GM12878 (cell line): ENCODE measurements around the gene THADA.

Experiments used
- CREB1 ChIP-seq: IDR thresholded peaks from 2 replicates; pipeline ENCODE4 v1.6.1; 2012; ENCODE audit warnings: low read depth, mild to moderate bottlenecking, inconsistent platforms
- EGR1 ChIP-seq, 2 experiments: IDR thresholded peaks; 1 replicate in 1 of 2; 2 replicates in 1 of 2; pipeline ENCODE4 v1.6.1; 2011 to 2012; ENCODE audit warnings: low read depth in 2 of 2, low read length in 2 of 2, borderline replicate concordance in 1 of 2, mild to moderate bottlenecking in 1 of 2, moderate library complexity in 1 of 2
- EP300 ChIP-seq, 2 experiments: fragments of 150-350 bp in 1 of 2; IDR thresholded peaks; 2 replicates each; pipeline ENCODE4 v1.6.1; 2011 to 2012; ENCODE audit warnings: low read depth in 2 of 2, low read length in 2 of 2, borderline replicate concordance in 1 of 2, improper control_type of control experiment in 1 of 2, inconsistent platforms in 1 of 2; ENCODE audit not compliant: control insufficient read depth in 1 of 2
- HDAC6 ChIP-seq: fragments of 200-600 bp; sonication (generic); IDR thresholded peaks from one replicate; pipeline ENCODE4 v1.8.0; 2017; ENCODE audit warnings: antibody characterized with exemption; ENCODE audit not compliant: unreplicated experiment
- JUND ChIP-seq: IDR thresholded peaks from 2 replicates; pipeline ENCODE4 v1.6.1; 2012; ENCODE audit warnings: low read depth, mild to moderate bottlenecking, low read length, improper control_type of control experiment, moderate library complexity
- KDM1A ChIP-seq: fragments of 200-600 bp; sonication (generic); IDR thresholded peaks from 2 replicates; pipeline ENCODE4 v1.6.1; 2016; ENCODE audit warnings: borderline replicate concordance
- POLR2AphosphoS5 ChIP-seq: IDR thresholded peaks from 2 replicates; pipeline ENCODE4 v1.6.1; 2011; ENCODE audit warnings: mild to moderate bottlenecking, low read length, inconsistent platforms
- YY1 ChIP-seq: IDR thresholded peaks from 2 replicates; pipeline ENCODE4 v1.6.1; 2011; ENCODE audit warnings: low read depth, mild to moderate bottlenecking, low read length
- ZNF207 ChIP-seq: fragments of 450-650 bp; IDR thresholded peaks from 2 replicates; pipeline ENCODE4 v1.6.1; 2014; ENCODE audit warnings: antibody characterized with exemption, mild to moderate bottlenecking, borderline replicate concordance
- TF ChIP-seq, protein P1 (sequence below), 3 experiments: IDR thresholded peaks in 2 of 3; conservative IDR thresholded peaks in 1 of 3; 2 replicates each; pipeline ENCODE4 v1.5.1; 2011; ENCODE audit warnings: low read depth in 3 of 3, low read length in 3 of 3, mild to moderate bottlenecking in 3 of 3, control low read depth in 2 of 3, moderate library complexity in 2 of 3, inconsistent platforms in 1 of 3, mixed read lengths in 1 of 3; ENCODE audit not compliant: control insufficient read depth in 2 of 3, insufficient read depth in 1 of 3; ENCODE audit errors: extremely low read depth in 1 of 3
- TF ChIP-seq, protein P2 (sequence below): IDR thresholded peaks from 2 replicates; pipeline ENCODE4 v1.6.1; 2011; ENCODE audit warnings: borderline replicate concordance, low read depth, mild to moderate bottlenecking, moderate library complexity, low read length; ENCODE audit not compliant: insufficient read depth, poor library complexity, severe bottlenecking
- TF ChIP-seq, protein P3 (sequence below): IDR thresholded peaks from 2 replicates; pipeline ENCODE4 v1.6.1; 2012; ENCODE audit warnings: low read depth, low read length, improper control_type of control experiment

DNA sequence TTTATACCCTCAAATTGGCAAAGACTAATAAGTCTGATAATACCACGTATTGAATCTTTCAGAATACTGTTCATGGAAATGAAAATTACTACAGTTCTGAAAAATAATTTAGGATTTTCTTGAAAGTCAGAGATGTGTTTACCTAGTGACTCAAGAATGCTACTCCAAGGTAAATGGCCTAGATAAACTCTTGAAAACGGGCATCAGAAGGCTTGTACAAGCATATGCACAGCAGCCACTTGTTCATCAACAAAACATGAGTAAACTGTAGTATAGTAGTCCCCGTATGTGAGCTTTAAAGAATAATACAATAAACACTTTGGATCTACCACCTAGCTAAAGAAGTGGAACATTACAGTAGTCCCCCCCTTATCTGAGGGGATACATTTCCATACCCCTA lies 157.5 kb downstream of the THADA start:
- TF ChIP-seq JUND (no peak), EP300 (IDR thresholded peaks at IDR 0.05; ENCODE audit: borderline replicate concordance in 1 of 2, control insufficient read depth in 1 of 2, low read depth in 2 of 2, low read length in 2 of 2) (no peak), EGR1 (IDR thresholded peaks at IDR 0.05; ENCODE audit: borderline replicate concordance in 1 of 2, low read depth in 2 of 2, low read length in 2 of 2) (no peak), HDAC6 (no peak), CREB1 (no peak), ZNF207 (no peak), POLR2AphosphoS5 (no peak), KDM1A (no peak), YY1 (no peak)
- TF ChIP-seq, protein P1, sequence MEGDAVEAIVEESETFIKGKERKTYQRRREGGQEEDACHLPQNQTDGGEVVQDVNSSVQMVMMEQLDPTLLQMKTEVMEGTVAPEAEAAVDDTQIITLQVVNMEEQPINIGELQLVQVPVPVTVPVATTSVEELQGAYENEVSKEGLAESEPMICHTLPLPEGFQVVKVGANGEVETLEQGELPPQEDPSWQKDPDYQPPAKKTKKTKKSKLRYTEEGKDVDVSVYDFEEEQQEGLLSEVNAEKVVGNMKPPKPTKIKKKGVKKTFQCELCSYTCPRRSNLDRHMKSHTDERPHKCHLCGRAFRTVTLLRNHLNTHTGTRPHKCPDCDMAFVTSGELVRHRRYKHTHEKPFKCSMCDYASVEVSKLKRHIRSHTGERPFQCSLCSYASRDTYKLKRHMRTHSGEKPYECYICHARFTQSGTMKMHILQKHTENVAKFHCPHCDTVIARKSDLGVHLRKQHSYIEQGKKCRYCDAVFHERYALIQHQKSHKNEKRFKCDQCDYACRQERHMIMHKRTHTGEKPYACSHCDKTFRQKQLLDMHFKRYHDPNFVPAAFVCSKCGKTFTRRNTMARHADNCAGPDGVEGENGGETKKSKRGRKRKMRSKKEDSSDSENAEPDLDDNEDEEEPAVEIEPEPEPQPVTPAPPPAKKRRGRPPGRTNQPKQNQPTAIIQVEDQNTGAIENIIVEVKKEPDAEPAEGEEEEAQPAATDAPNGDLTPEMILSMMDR (IDR thresholded peaks at IDR 0.05 in 2 of 3, conservative IDR thresholded peaks at IDR 0.05 in 1 of 3; ENCODE audit: control insufficient read depth in 2 of 3, extremely low read depth in 1 of 3, insufficient read depth in 1 of 3, low read depth in 3 of 3, low read length in 3 of 3): no peak
- TF ChIP-seq, protein P2, sequence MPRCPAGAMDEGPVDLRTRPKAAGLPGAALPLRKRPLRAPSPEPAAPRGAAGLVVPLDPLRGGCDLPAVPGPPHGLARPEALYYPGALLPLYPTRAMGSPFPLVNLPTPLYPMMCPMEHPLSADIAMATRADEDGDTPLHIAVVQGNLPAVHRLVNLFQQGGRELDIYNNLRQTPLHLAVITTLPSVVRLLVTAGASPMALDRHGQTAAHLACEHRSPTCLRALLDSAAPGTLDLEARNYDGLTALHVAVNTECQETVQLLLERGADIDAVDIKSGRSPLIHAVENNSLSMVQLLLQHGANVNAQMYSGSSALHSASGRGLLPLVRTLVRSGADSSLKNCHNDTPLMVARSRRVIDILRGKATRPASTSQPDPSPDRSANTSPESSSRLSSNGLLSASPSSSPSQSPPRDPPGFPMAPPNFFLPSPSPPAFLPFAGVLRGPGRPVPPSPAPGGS: no peak
- TF ChIP-seq, protein P3, sequence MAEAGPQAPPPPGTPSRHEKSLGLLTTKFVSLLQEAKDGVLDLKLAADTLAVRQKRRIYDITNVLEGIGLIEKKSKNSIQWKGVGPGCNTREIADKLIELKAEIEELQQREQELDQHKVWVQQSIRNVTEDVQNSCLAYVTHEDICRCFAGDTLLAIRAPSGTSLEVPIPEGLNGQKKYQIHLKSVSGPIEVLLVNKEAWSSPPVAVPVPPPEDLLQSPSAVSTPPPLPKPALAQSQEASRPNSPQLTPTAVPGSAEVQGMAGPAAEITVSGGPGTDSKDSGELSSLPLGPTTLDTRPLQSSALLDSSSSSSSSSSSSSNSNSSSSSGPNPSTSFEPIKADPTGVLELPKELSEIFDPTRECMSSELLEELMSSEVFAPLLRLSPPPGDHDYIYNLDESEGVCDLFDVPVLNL: no peak
